IgD-negative memory B cell (primary cell): ENCODE data around the gene P3H1. TPM values are rescaled to one million over a fixed set of nuclear protein-coding genes. Genes with fewer than 3 reads are reported as not detected.

ENCODE experiments used
- H3K27ac Mint-ChIP-seq, 3 donors: one replicate each; pipeline ENCODE4 v1.8.0; 2020 to 2022; ENCODE audit warnings: mild to moderate bottlenecking in 3 of 3, mixed read lengths in 3 of 3, moderate library complexity in 1 of 3
- H3K27me3 Mint-ChIP-seq: one replicate; pipeline ENCODE4 v1.8.0; 2021; ENCODE audit warnings: mixed read lengths
- H3K36me3 Mint-ChIP-seq: one replicate; pipeline ENCODE4 v1.8.0; 2020; ENCODE audit warnings: mild to moderate bottlenecking, mixed read lengths
- H3K4me1 Mint-ChIP-seq, 3 donors: one replicate each; pipeline ENCODE4 v1.8.0; 2020 to 2022; ENCODE audit warnings: mixed read lengths in 3 of 3, mild to moderate bottlenecking in 1 of 3
- H3K4me3 Mint-ChIP-seq, 4 donors: one replicate each; pipeline ENCODE4 v1.8.0; 2020 to 2022; ENCODE audit warnings: mild to moderate bottlenecking in 4 of 4, mixed read lengths in 4 of 4, moderate library complexity in 3 of 4
- H3K9me3 Mint-ChIP-seq, 3 donors: one replicate each; pipeline ENCODE4 v1.8.0; 2020 to 2021; ENCODE audit warnings: mixed read lengths in 3 of 3, mild to moderate bottlenecking in 1 of 3
- polyA plus RNA-seq: library from polyadenylated mRNA; unstranded; fragments of 300-500 nt; fragmentation: Illumina TruSeq; gene quantifications from one replicate; pipeline ENCODE4 v1.2.3, GENCODE V29; 2021

P3H1 gene
- polyA plus RNA-seq, 1 donor from 2014 or later = 10.4 TPM

GRCh38 chr1:42703888-42704464, 62.9 kb downstream of the P3H1 start:
- Mint-ChIP-seq H3K9me3 (peaks cover 0 to 7% (median 0%) of the 10 kb centered on the region in 3 donors), H3K4me1 (peaks cover 0 to 3% (median 0%) of the 10 kb centered on the region in 3 donors), H3K36me3 (peaks cover 19% of the 10 kb centered on the region), H3K27me3 (no peaks in the 10 kb centered on the region), H3K4me3 (no peak overlapping the region), H3K27ac (peak overlapping the region in 2 of 3 donors; percentile 61 to 70)

GRCh38 chr1:42700006-42700405, 66.8 kb downstream of the P3H1 start:
- Mint-ChIP-seq H3K9me3 (no peaks in the 10 kb centered on the region), H3K4me1 (peaks cover 0 to 4% (median 2%) of the 10 kb centered on the region in 3 donors), H3K27me3 (no peaks in the 10 kb centered on the region), H3K4me3 (no peak overlapping the region), H3K36me3 (peaks cover 6% of the 10 kb centered on the region), H3K27ac (peak overlapping the region in 2 of 3 donors; percentile 65 to 91)

GRCh38 chr1:42698081-42698813, 68.6 kb downstream of the P3H1 start:
- H3K27ac Mint-ChIP-seq = no peak overlapping the region
- H3K36me3 Mint-ChIP-seq = peaks cover 2% of the 10 kb centered on the region
- H3K4me1 Mint-ChIP-seq = peaks cover 2 to 10% (median 5%) of the 10 kb centered on the region in 3 donors
- no peaks in the 10 kb centered on the region for H3K27me3 Mint-ChIP-seq
- H3K4me3 Mint-ChIP-seq = no peak overlapping the region
- H3K9me3 Mint-ChIP-seq = no peaks in the 10 kb centered on the region

Other genes starting within 250 kb of the P3H1 start
- gene PPIH, start 108.6 kb downstream of the P3H1 start, polyA plus RNA-seq = 64.6 TPM
- gene YBX1, start 84.6 kb downstream of the P3H1 start, polyA plus RNA-seq = 116 TPM
- not detected for gene CLDN19, start 26.8 kb downstream of the P3H1 start, polyA plus RNA-seq
- gene C1orf50, start 221 bp upstream of the P3H1 start, polyA plus RNA-seq = 4.2 TPM
- not detected for gene TMEM269, start 18.0 kb upstream of the P3H1 start, polyA plus RNA-seq
- gene ERMAP, start 50.1 kb upstream of the P3H1 start, polyA plus RNA-seq = 1.9 TPM
- gene SVBP, start 50.4 kb upstream of the P3H1 start, polyA plus RNA-seq = 47.1 TPM
- gene ZNF691, start 79.6 kb upstream of the P3H1 start, polyA plus RNA-seq = 10.5 TPM
- gene SLC2A1, start 191.8 kb upstream of the P3H1 start, polyA plus RNA-seq = 90.6 TPM